Cardiac septum (tissue), 1 donor: ENCODE results near the gene SH3RF3. TPM values are rescaled to one million over a fixed set of nuclear protein-coding genes. Genes with fewer than 3 reads are reported as not detected.
"Not testable (repeated sequence)": the region's sequence is repeated elsewhere in the genome, so short reads cannot be mapped to it uniquely, and the experiment has no call there.

Source experiments
- DNase-seq: peaks from one replicate; pipeline ENCODE4 v3.0.0-alpha.2; 2020; ENCODE audit warnings: low spot score
- intact Hi-C: fragments of 100-400 bp; cut with DNase I; formaldehyde crosslinking; loops from one replicate; pipeline ENCODE4 v1.14.0; 2022
- total RNA-seq: library from RNA; stranded (reverse); fragmentation: NEBNext Ultra II Directional; extraction: Animal tissue kit (Norgen Biotek cat#: 25700); gene quantifications from one replicate; pipeline ENCODE4 v1.2.1, GENCODE V29; 2021
- donor health status: DM: no; HTN: no; CAD: no.

SH3RF3 gene
- total RNA-seq, 1 donor from 2014 or later = 11.2 TPM

DNA sequence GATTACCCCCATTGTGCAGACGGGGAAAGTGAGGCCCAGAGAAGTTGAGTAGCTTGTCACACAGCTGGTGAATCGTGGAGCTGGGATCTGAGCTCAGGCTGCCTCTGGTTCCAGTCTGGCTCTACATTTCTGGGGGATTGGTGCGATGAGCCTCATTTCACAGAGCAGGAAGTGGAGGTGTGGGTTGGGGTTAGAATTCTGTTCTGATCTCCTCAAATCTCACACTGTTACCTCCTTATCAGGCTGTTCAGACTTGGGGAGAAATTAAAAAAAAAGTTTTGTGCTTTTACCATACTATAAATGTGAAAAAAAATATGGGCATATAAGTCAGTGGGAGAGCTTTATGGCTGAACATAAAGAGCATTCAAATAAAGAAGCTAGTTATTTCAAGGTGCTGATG lies 21.6 kb downstream of the SH3RF3 start:
- no peak for DNase-seq
- intact Hi-C loops = no loop called here

DNA sequence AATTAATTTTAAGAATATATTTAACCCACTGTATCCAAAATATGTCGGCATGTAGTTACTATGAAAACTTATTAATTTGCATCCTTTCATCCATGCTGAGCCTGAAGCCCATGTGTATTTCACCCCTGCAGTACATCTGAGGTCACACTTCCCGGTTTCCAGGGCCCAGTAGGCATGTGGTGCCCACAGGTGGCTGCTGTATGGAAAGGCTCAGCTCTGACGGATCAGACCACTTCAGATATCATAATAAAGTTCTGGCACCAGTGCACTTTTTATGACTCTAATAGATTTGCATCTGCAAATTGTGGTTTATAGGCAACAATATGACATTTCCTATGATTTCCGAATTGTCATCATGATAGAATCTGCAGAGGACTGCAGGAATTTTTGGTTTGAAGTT lies 22.5 kb downstream of the SH3RF3 start:
- intact Hi-C loops = no loop called here

GRCh38 chr2:109153005-109153784 lies 24.2 kb downstream of the SH3RF3 start:
- intact Hi-C loops = no loop called here
- DNase-seq = no peak

More for the DNA sequence above, 22.5 kb downstream of the SH3RF3 start:
- no peak for DNase-seq

DNA sequence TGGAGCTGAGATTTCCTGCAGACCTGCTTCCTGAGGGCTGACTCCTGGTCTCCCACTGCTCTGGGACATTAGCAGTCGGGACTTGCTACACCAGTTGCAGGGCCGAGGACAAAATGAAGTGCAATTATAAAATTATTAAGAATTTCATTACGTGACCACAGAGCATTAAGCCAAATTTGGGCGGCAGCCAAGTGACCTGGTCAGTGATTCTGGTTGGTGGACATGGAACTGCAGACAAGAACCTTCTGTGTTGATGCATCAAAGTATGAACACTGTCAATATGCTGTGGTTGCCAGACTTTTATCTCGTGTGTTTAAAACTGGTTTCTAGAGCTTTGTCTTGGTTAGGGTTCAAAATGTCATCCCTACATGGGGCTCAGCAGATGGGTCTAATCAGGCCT lies 24.8 kb downstream of the SH3RF3 start:
- intact Hi-C loops = no loop called here
- no peak for DNase-seq

DNA sequence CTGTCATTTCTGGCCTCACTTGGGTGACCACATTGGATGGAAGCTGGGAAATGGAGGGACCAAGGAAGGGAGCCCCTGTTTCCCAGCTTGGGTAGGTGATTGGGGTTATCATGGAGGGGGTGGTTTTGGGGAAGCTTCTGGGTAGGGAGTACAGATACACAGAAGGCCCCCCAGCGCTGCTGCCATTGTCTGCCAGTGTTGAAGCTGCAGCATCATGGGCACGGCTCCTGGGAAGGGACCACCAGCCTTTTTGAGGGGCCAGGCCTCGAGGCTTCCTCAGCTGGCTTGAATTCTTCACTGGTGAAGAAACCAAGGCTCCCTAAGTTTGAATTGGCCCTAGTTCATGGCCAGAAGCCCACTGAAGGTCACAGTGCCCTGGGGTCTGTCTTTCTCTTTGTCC lies 25.2 kb downstream of the SH3RF3 start:
- intact Hi-C loops = no loop called here
- no peak for DNase-seq

GRCh38 chr2:109155553-109156451 lies 26.8 kb downstream of the SH3RF3 start:
- intact Hi-C loops = no loop called here

DNA sequence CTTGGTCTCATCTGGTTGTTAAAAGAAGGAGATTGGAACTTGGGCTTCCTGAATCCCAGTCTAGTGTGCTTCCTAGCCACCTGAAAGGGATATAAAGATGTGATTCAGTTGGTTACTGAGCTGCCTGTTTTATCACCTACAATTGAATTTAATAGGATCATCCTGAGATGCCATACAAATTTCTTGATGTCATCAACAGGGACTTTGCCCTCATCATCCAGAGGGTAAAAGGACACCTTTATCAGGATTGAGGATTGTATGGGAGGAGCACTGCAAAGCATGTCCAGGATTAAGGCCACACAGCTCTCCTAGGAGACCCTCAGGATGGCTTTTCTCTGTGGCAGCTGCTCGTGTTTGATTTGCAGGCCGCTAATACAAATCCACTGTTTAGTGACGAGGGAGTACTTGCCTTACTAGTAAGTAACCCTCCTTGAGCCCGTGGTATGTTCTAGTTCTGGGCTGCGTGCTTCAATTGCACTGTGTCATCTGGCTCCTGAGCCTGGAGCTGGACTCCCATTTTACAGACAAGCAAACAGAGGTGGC lies 28.6 kb downstream of the SH3RF3 start:
- DNase-seq = no peak
- intact Hi-C loops = no loop called here

More at GRCh38 chr2:109155553-109156451, 26.8 kb downstream of the SH3RF3 start:
- no peak for DNase-seq

GRCh38 chr2:109158237-109158636 lies 29.2 kb downstream of the SH3RF3 start:
- no peak for DNase-seq
- intact Hi-C loops = no loop called here

DNA sequence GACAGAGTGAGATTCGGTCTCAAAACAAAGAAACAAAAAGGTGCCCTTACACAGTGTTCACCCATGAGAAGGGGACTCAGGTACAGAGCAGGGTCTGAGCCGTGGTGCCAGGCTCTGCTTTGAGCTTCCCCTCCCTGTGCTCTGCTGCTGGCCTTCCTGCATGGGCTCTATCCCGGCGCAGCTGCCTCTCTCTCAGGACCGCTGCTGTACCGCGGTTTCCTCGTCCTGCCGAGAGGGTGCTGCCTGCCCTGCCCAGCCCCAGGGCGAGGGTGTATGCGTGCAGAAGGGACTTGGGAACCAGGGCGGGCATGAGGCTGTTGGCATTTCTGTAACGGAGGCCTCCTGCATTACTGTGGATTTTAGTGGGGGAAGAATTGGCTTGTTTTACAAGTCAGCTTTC lies 30.1 kb downstream of the SH3RF3 start:
- DNase-seq = no peak
- intact Hi-C loops = no loop called here

GRCh38 chr2:109160714-109161440 lies 31.9 kb downstream of the SH3RF3 start:
- intact Hi-C loops = no loop called here
- no peak for DNase-seq

GRCh38 chr2:109162367-109162766 lies 33.4 kb downstream of the SH3RF3 start:
- intact Hi-C loops = not testable (repeated sequence)

GRCh38 chr2:109162999-109163398 lies 34.0 kb downstream of the SH3RF3 start:
- intact Hi-C loops = no loop called here
- no peak for DNase-seq

More at GRCh38 chr2:109162367-109162766, 33.4 kb downstream of the SH3RF3 start:
- not testable (repeated sequence) for DNase-seq

- intact Hi-C loops = no loop called here
- no peak for DNase-seq
Measured at GRCh38 chr2:109164311-109164710, 35.3 kb downstream of the SH3RF3 start.

- DNase-seq = no peak
- intact Hi-C loops = no loop called here
Measured at GRCh38 chr2:109164739-109165221, 35.8 kb downstream of the SH3RF3 start.

GRCh38 chr2:109166811-109167210 lies 37.8 kb downstream of the SH3RF3 start:
- intact Hi-C loops = no loop called here
- DNase-seq = no peak

GRCh38 chr2:109168086-109168485 lies 39.1 kb downstream of the SH3RF3 start:
- intact Hi-C loops = no loop called here
- DNase-seq = no peak

GRCh38 chr2:109168716-109169115 lies 39.7 kb downstream of the SH3RF3 start:
- no peak for DNase-seq
- intact Hi-C loops = no loop called here

DNA sequence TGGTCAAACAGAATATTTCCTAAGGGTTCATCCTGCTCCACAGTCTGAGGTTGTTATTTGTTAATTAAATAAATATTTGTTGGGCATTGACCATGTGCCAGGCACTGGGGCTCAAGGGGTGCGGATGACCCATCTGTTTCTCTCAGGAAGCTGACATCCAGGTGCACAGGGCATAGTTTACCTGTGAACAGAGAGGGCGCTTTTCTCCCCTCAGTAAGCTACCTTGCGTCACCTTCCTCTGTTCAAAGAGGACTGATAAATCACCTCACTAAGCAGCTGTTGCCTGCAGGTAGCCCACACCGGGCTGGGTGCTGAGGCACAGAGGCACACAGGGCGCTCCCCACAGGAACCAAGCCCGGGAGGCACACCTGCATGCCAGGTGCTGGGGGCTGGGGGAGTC lies 41.6 kb downstream of the SH3RF3 start:
- DNase-seq = no peak
- intact Hi-C loops = loop anchor here (5.0 kb wide), 1 partner anchor 38 kb away; no protein-coding TSS in a partner anchor
